22Rv1 (cell line): ENCODE measurements around the gene MYO10.

Source experiments
- H3K27ac ChIP-seq: fragments of 450-650 bp; 2 replicates; pipeline ENCODE4 v1.5.1; 2017
- ZFX ChIP-seq: fragments of 450-650 bp; IDR thresholded peaks from 2 replicates; pipeline ENCODE4 v1.6.1; 2017; ENCODE audit warnings: antibody characterized with exemption, borderline replicate concordance
- TF ChIP-seq, protein P1 (sequence below): fragments of 450-650 bp; IDR thresholded peaks from 2 replicates; pipeline ENCODE4 v1.5.1; 2017; ENCODE audit warnings: mild to moderate bottlenecking

MYO10 gene

DNA sequence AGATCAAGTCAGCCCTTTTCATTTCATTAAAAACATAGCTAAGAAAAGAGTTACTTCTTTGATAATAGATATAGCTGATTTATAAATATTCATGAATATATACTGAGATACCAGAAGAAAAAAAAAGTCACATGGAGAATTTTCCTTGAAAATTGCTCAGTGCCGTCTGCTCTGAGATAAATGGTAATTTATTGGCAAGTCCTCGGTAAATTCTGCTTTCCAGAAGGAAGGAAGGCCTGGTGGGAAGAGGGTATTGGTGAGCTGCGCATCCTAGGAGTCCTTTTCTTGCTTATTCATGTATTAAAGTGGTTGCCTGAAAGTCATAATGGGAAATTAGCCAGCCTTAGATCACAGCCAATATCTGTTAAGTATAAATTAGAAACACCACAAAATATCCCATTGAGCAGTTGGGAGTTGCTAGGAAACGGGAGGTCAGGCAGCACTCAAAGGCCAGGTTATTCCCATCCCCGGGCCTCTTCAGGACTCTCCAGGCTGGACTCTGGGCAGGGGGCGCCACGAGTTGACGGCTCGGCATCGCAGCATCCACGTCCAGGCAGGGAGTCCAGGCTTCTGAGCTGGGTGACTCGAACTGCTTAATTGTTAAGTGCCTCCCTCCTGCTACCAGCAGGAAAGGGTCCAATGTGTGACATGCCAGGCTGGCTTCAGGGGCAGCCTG lies 202.6 kb downstream of the MYO10 start:
- TF ChIP-seq, protein P1, sequence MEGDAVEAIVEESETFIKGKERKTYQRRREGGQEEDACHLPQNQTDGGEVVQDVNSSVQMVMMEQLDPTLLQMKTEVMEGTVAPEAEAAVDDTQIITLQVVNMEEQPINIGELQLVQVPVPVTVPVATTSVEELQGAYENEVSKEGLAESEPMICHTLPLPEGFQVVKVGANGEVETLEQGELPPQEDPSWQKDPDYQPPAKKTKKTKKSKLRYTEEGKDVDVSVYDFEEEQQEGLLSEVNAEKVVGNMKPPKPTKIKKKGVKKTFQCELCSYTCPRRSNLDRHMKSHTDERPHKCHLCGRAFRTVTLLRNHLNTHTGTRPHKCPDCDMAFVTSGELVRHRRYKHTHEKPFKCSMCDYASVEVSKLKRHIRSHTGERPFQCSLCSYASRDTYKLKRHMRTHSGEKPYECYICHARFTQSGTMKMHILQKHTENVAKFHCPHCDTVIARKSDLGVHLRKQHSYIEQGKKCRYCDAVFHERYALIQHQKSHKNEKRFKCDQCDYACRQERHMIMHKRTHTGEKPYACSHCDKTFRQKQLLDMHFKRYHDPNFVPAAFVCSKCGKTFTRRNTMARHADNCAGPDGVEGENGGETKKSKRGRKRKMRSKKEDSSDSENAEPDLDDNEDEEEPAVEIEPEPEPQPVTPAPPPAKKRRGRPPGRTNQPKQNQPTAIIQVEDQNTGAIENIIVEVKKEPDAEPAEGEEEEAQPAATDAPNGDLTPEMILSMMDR: no peak
- no peak for TF ChIP-seq ZFX
- H3K27ac ChIP-seq: no peak overlapping the region

DNA sequence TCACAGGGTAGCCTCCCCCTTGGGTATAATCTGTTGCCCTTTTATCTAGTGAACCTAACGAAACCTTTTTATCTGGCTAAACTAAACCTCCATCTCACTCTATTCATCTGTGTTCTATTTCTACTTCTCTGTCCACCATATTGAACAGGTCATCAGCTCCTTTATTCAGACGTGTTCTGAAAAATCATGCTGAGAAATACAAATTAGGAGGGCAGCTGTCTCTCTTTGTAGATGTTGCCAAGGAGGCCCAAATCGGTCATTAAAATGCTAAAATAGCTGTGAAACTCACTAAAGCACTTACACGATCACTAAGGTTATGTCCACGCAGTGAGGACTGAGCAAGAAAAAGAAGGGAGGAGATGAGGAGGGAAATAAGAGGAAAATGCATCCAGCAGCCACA lies 203.7 kb downstream of the MYO10 start:
- H3K27ac ChIP-seq: no peak overlapping the region
- TF ChIP-seq, protein P1: no peak
- no peak for TF ChIP-seq ZFX

DNA sequence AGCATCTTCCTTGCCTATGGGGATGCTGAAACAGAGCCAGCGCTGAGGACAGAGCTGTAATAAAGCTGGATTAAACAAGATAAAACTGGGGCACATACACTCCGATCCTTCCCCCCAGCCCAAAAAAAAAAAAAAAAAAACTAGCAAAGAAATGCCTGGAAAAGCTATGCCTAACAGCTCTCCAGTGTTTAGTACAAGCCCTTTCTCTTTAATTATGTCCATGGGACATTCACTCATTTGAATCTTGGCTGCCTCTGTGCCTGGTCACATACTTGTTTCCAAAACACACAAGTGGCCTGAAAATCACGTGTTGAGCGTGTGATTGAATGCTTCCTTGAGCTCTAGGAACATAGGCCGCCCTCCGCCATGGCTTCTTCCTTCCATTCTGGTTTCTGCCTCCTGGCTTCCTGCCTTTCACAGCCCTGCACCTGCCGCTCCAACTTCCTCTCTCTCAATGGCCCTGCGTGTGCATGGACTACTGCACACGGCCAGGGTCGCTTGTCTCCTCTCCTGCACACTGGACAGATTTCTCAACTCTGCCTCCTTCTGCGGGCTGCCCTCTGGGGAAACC lies 208.2 kb downstream of the MYO10 start:
- no peak overlapping the region for H3K27ac ChIP-seq
- TF ChIP-seq ZFX: no peak
- TF ChIP-seq, protein P1: no peak

DNA sequence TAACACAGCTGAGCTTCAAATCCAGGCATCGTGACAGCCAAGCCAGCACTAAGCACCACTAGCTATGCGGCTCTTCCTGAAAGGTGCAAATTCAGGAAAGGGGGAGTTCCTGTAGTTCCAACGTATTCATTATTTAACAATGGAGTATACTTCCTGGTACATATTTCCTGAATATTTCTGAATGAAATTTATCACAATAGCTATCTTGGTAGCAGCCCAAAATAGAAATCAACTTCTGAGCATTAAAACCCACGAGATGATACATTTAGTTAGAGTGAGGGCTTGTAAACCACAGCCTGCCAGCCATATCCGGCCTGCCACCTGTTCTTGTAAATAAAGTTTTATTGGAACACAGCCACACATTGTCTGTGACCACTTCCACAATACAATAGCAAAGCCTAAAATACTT lies 209.5 kb downstream of the MYO10 start:
- TF ChIP-seq, protein P1: no peak
- no peak for TF ChIP-seq ZFX
- no peak overlapping the region for H3K27ac ChIP-seq

DNA sequence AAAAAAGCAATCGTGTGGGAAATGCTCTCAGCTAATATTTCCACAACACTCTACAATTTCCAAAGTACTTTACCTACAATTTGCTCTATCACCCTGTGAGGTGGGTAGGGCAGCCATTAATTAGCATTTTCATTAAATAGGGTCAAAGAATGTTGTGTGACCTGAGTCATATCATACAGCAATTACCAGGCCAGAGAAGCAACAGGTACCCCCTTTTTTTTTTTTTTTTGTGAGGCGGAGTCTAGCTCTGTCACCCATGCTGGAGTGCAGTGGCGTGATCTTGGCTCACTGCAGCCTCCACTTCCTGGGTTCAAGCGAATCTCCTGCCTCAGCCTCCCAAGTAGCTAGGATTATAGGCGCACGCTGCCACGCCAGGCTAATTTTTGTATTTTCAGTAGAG lies 210.5 kb downstream of the MYO10 start:
- no peak for TF ChIP-seq ZFX
- TF ChIP-seq, protein P1: no peak
- no peak overlapping the region for H3K27ac ChIP-seq

DNA sequence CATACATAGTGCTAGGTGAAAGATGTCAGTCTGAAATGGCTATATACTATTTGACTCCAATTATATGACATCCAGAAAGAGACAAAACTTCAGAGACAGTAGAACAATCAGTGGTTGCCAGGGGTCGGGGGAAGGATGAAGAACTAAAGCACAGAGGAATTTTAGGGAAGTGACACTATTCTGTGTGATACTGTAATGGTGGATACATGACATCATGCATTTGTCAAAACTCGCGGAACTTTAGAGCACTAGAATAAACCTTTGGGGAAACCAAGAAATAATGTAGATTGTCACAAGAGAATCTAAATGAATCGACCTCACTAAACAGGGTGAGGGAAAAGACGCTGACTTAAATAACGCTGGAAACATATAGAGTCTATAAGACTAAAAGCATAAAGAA lies 212.3 kb downstream of the MYO10 start:
- TF ChIP-seq, protein P1: no peak
- no peak for TF ChIP-seq ZFX

DNA sequence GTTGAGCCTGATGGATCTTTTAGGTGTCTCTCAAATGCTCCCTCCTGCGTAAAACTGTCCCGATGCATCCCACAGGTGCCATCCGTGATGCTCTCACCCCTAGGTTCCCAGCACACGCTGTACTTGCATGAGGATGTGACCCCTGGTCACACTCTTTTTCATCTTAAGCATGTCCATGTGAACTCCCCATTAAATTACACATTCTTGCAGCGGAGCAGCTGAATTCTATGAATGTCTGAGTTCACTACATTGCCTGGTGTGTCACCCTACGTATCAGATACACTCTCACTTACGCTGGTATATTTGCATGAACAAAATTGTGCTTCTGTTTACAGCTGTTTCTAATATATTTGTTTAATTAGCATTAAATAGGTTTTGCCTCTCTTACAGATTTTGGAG lies 214.0 kb downstream of the MYO10 start:
- no peak overlapping the region for H3K27ac ChIP-seq

More for the DNA sequence above, 212.3 kb downstream of the MYO10 start:
- H3K27ac ChIP-seq: no peak overlapping the region

More for the DNA sequence above, 214.0 kb downstream of the MYO10 start:
- TF ChIP-seq ZFX: no peak
- TF ChIP-seq, protein P1: no peak
